ENCODE measurements around the gene TNC. TPM values are rescaled to one million over a fixed set of nuclear protein-coding genes. Genes with fewer than 3 reads are reported as not detected.

Gene TNC
- total RNA-seq, 1 experiment from 2014 or later = 5.7 TPM

GRCh38 chr9:115158661-115159481 lies 40.9 kb upstream of the TNC start:
- H3K36me3 ChIP-seq (ENCODE audit: control insufficient read depth, insufficient read depth, low read length) = no peaks in the 10 kb centered on the region

GRCh38 chr9:115157245-115157674 lies 39.3 kb upstream of the TNC start:
- TF ChIP-seq TCF7L2 (IDR thresholded peaks at IDR 0.05; ENCODE audit: low read depth, low read length) = no peak
- TF ChIP-seq SIN3A (IDR thresholded peaks at IDR 0.05; ENCODE audit: borderline replicate concordance, insufficient read depth, low read depth, low read length) = no peak
- no peak for TF ChIP-seq POLR2AphosphoS5 (IDR thresholded peaks at IDR 0.05; ENCODE audit: low read depth, low read length)
- no peak for TF ChIP-seq REST (IDR thresholded peaks at IDR 0.05; ENCODE audit: insufficient read depth in 1 of 2, low read depth in 2 of 2, low read length in 1 of 2)
- TF ChIP-seq CTCF (IDR thresholded peaks at IDR 0.05) = no peak
- DNase-seq (ENCODE audit: low read depth, low spot score) (no peak), ATAC-seq (no peak)
- Histone ChIP-seq H3K36me3 (ENCODE audit: control insufficient read depth, insufficient read depth, low read length) (no peaks in the 10 kb centered on the region), H3K9me3 (ENCODE audit: control insufficient read depth, insufficient read depth, low read depth, low read length) (no peaks in the 10 kb centered on the region), H3K4me3 (ENCODE audit: low read depth in 2 of 2, low read length in 2 of 2) (no peak overlapping the region), H3K27ac (ENCODE audit: low read length) (no peak overlapping the region), H3K27me3 (ENCODE audit: control insufficient read depth, insufficient read depth, low read length) (no peaks in the 10 kb centered on the region), H3K4me1 (ENCODE audit: control insufficient read depth, insufficient read depth, low read length) (no peaks in the 10 kb centered on the region)
- in situ Hi-C loops (cut with HindIII; ENCODE audit: low pct_unique_long_range_greater_than_20kb, low sequenced_read_pairs) (no loop called here), intact Hi-C loops (cut with micrococcal nuclease; ENCODE audit: unreplicated experiment) (no loop called here)
- ChIA-PET CTCF (no interaction called here), POLR2A (no interaction called here)
- BruUV-seq (replicated peaks) = no TSS peak

More at GRCh38 chr9:115158661-115159481, 40.9 kb upstream of the TNC start:
- Histone ChIP-seq H3K27me3 (ENCODE audit: control insufficient read depth, insufficient read depth, low read length) (no peaks in the 10 kb centered on the region), H3K9me3 (ENCODE audit: control insufficient read depth, insufficient read depth, low read depth, low read length) (no peaks in the 10 kb centered on the region), H3K4me3 (ENCODE audit: low read depth in 2 of 2, low read length in 2 of 2) (no peak overlapping the region), H3K4me1 (ENCODE audit: control insufficient read depth, insufficient read depth, low read length) (no peaks in the 10 kb centered on the region), H3K27ac (ENCODE audit: low read length) (no peak overlapping the region)
- ChIA-PET CTCF (no interaction called here), POLR2A (no interaction called here)
- DNase-seq (ENCODE audit: low read depth, low spot score) (no peak), ATAC-seq (no peak)
- no TSS peak for BruUV-seq (replicated peaks)
- in situ Hi-C loops (cut with HindIII; ENCODE audit: low pct_unique_long_range_greater_than_20kb, low sequenced_read_pairs) (no loop called here), intact Hi-C loops (cut with micrococcal nuclease; ENCODE audit: unreplicated experiment) (no loop called here)
- TF ChIP-seq REST (IDR thresholded peaks at IDR 0.05; ENCODE audit: insufficient read depth in 1 of 2, low read depth in 2 of 2, low read length in 1 of 2) (no peak), CTCF (IDR thresholded peaks at IDR 0.05) (no peak), POLR2AphosphoS5 (IDR thresholded peaks at IDR 0.05; ENCODE audit: low read depth, low read length) (no peak), SIN3A (IDR thresholded peaks at IDR 0.05; ENCODE audit: borderline replicate concordance, insufficient read depth, low read depth, low read length) (no peak), TCF7L2 (IDR thresholded peaks at IDR 0.05; ENCODE audit: low read depth, low read length) (no peak)
